ENCODE data around the gene TRIM27.
A peak's percentile ranks its signal among the peaks of the same experiment; 100 is the strongest.
"Not testable (repeated sequence)": the region's sequence is repeated elsewhere in the genome, so short reads cannot be mapped to it uniquely, and the experiment has no call there.

The TRIM27 gene

DNA sequence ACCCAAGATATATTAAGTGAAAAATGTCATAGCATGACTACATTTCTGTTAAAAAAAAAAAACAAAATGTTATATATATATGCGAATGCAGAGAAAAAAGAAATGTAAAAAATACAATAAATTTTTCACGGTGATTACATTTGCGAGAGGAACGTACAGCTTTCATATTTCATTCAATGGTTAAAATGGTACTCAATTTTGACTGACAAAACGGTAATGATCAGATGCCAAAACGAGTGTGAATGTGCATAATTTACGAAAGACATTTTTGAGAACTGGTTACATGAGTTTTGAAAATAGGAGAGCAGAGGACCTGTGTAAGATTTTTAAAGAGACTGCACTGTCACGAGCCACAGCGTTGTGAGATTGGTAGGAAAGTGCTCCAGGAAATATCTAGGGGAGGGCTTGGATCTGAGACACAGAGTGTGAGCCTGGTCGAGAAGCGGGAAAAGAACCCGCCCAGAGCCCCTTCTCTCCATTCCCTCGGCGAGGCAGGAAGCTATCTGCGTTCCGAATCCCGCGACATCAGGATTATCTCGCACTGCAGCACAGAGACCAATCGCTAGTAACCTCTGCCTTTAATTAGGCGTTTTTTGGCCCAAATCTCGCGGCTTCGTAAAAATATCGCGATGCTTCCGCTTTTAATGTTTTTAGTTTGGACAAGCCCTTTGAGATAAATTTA is 28.5 kb downstream of the TRIM27 start:
- peak; percentile 93 for DNase-seq

GRCh38 chr6:28893172-28893799 is 30.5 kb downstream of the TRIM27 start:
- DNase-seq: no peak

- DNase-seq: no peak
These were observed 31.3 kb downstream of the TRIM27 start for GRCh38 chr6:28892525-28892924.

GRCh38 chr6:28887796-28888496 is 35.8 kb downstream of the TRIM27 start:
- no peak for DNase-seq

DNA sequence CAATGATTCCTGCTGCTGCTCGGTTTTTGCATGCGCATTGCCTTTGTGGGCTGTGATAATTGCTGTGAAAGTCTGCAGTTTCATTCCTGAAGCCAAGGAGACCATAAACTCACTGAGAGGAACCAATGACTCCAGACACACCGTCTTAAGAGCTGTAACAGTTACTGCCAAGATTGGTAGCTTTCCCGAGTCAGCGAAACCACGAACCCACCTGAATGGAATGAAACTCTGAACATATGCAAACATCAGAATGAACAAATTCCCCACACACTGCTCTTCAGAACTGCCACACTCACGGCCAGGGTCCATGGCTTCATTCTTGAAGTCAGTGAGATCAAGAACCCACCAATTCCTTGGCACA is 37.7 kb downstream of the TRIM27 start:
- no peak for DNase-seq

DNA sequence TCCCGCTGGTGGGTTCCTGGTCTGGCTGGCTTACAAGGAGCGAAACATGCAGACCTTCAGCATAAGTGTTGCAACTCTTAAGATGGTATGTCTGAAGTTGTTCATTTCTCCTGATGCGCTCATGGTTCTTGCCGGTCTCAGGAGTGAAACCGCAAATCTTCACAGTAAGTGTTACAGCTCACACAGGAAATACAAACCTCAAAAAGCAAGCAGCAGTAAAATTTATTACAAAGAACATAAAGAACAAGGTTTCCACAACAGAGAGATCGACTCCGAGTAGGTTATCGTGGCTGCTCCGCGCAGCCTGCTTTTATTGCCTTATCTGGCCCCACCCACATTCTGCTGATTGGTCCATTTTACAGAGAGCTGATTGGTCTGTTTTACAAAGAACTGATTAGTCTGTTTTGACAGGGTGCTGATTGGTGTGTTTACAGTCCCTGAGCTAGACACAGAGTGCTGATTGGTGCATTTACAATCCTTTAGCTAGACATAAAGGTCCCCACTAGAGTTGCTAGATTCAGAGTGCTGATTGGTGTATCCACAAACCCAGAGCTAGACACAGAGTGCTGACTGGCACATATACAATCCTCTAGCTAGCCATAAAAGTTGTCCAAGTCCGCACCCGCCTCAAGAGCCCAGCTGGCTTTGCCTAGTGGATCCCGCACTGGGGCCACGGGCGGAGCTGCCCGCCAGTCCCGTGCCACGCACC is 39.2 kb downstream of the TRIM27 start:
- DNase-seq: peak; percentile 71

- peak; percentile 73 for DNase-seq
These were observed 42.6 kb downstream of the TRIM27 start for GRCh38 chr6:28880894-28881780.

GRCh38 chr6:28880519-28880893 is 43.3 kb downstream of the TRIM27 start:
- DNase-seq: no peak

GRCh38 chr6:28876710-28877109 is 47.1 kb downstream of the TRIM27 start:
- DNase-seq: no peak

DNA sequence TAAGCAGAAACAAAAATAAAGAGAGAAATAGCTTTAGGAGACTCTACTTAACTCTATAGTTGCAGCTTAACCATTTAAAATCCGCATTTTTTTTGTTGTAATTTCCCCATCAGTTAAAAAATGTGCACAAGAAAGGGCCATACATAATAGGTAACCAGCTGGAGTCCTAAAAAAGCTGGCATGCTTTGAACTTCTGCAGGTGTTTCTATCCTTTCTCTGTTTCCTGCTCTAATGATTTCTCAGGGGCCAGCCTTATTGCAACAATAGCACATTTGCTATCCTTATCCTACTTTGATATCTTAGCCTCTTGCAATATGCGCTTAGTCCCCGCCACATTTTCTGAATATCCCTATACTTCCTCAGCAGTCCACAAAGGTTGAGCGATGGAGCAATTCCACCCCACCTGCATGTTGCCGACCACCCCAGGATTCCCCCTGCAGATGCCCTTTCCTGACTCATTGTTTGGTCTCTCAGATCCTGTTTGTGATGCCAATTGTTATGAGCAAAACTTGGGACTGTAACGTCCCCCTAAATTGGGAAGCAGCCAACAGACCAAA is 48.5 kb downstream of the TRIM27 start:
- no peak for DNase-seq

DNA sequence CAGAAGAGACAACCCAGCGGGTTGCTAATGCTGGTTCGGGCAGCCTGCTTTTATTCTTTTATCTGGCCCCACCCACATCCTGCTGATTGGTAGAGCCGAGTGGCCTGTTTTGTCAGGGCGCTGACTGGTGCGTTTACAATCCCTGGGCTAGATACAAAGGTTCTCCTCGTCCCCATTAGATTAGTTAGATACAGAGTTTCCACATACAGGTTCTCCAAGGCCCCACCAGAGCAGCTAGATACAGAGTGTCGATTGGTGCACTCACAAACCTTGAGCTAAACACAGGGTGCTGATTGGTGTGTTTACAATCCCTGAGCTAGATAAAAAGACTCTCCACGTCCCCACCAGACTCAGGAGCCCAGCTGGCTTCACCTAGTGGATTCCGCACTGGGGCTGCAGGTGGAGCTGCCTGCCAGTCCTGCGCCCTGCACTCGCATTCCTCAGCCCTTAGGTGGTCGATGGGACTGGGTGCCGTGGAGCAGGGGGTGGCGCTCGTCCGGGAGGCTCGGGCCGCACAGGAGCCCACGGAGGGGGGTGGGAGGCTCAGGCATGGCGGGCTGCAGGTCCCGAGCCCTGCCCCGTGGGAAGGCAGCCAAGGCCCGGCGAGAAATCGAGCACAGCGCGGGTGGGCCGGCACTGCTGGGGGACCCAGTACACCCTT is 51.5 kb downstream of the TRIM27 start:
- not testable (repeated sequence) for DNase-seq

- no peak for DNase-seq
These were observed 52.2 kb downstream of the TRIM27 start for GRCh38 chr6:28871335-28872156.

- DNase-seq: no peak
These were observed 54.9 kb downstream of the TRIM27 start for GRCh38 chr6:28868873-28869272.

DNA sequence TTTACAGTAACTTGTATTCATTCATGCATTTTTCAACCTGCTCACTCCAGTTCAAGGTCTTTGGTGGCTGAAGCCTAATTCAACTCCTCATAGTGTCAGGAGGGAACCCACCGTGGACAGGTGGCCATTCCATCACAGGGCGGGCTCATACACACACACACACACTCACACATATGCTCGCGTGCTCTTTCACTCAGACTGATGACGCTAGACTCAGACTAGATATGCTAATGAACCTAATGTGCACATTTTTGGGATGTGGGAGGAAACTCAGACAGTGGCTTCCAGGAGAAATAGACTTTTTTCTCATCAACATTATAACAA is 56.7 kb downstream of the TRIM27 start:
- DNase-seq: peak; percentile 25

DNA sequence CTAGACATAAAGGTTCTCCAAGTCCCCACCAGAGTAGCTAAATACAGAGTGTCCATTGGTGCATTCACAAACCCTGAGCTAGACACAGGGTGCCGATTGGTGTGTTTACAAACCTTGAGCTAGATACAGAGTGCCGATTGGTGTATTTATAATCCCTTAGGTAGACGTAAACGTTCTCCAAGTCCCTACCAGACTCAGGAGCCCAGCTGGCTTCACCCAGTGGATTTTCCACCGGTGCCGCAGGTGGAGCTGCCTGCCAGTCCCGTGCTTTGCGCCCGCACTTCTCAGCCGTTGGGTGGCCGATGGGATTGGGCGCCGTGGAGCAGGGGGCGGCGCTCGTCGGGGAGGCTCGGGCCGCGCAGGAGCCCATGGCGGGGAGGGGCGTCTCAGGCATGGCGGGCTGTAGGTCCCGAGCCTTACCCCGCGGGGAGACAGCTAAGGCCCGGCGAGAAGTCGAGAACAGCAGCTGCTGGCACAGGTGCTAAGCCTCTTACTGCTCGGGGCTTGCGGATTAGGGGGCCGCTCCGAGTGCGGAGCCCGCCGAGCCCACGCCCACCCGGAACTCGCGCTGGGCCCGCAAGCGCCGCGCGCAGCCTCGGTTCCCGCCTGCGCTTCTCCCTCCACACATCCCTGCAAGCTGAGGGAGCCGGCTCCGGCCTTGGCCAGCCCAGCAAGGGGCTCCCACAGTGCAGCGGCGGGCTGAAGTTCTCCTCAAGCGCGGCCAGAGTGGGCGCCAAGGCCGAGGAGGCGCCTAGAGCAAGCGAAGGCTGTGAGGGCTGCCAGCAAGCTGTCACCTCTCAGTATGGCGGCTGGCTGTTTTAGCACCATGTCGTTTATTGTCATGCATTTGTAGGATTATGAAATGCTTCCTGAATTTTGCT is 57.3 kb downstream of the TRIM27 start:
- DNase-seq: peak; percentile 76

GRCh38 chr6:28865401-28866204 is 58.2 kb downstream of the TRIM27 start:
- peak; percentile 64 for DNase-seq

GRCh38 chr6:28864326-28864923 is 59.4 kb downstream of the TRIM27 start:
- no peak for DNase-seq

DNA sequence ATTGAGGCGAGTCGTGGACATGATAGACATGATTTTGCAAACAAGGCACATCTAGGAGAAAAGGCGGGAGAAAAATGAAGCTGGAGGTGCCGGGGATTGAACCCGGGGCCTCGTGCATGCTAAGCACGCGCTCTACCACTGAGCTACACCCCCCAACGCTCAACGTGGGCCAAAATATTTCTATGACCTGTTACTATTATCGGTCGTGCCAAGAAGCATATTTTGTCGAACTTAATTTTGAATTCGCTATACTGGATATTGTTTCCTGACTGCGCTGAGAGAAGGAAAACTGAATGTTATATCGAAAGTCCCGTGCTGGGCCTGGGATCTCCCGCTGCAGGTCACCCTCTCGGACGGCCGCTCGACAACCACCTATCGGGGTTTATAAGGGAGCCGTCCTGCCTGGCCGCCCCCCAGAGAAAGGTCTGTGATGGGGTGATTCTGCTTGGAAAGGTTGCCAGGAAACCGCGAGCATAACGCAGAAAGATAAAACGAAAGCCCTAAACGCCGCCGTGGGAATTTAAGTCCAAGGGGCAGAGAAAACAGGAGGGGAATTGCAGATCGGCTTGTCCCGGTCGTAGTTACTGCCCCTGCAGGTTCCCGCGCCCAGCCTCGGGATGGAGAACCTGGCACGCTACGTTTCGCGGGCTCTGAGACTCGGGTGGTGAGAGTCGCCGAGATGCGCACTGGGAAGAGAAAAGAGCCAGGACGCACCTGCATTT is 60.0 kb downstream of the TRIM27 start:
- peak; percentile 90 for DNase-seq
